Lower leg skin (tissue), 4 donors: ENCODE measurements around the gene TAS2R46. TPM values are rescaled to one million over a fixed set of nuclear protein-coding genes. Genes with fewer than 3 reads are reported as not detected.

Experiments
- total RNA-seq, 4 donors: library from RNA; depleted of rRNA; stranded (reverse); fragments of >200 nt; gene quantifications; one replicate each; pipeline ENCODE4 v1.1.0, GENCODE V29; 2016

TAS2R46 gene
- total RNA-seq, 4 donors from 2014 or later = 0.57 to 1.1 (median 0.68) TPM; not detected in 1

Other genes with a start within 250 kb of the TAS2R46 start
- under 1 TPM in 1 of 4 donors, not detected in 3; 0.32 TPM for gene TAS2R10, start 235.9 kb downstream of the TAS2R46 start, total RNA-seq
- 100 to 1,000 TPM in 1 of 4 donors, 10 to 100 TPM in 3; 33.5 to 101 (median 70.5) TPM for gene PRR4, start 212.8 kb downstream of the TAS2R46 start, total RNA-seq
- 1 to 10 TPM in 2 of 4 donors, under 1 TPM in 1, not detected in 1; 0.95 to 7.8 (median 5.5) TPM for gene PRH1, start 178.0 kb downstream of the TAS2R46 start, total RNA-seq
- 1 to 10 TPM in 1 of 4 donors, under 1 TPM in 3; 0.26 to 1.1 (median 0.73) TPM for gene TAS2R13, start 152.7 kb downstream of the TAS2R46 start, total RNA-seq
- not detected for gene PRH2, start 133.1 kb downstream of the TAS2R46 start, total RNA-seq
- 1 to 10 TPM in 1 of 4 donors, under 1 TPM in 3; 0.49 to 1.3 (median 0.73) TPM for gene TAS2R14, start 123.0 kb downstream of the TAS2R46 start, total RNA-seq
- under 1 TPM in 2 of 4 donors, not detected in 2; 0.30 to 0.42 TPM for gene TAS2R50, start 75.4 kb downstream of the TAS2R46 start, total RNA-seq
- 1 to 10 TPM in 1 of 4 donors, under 1 TPM in 3; 0.34 to 1.4 (median 0.66) TPM for gene TAS2R20, start 64.0 kb downstream of the TAS2R46 start, total RNA-seq
- 1 to 10 TPM in 2 of 4 donors, under 1 TPM in 2; 0.34 to 7.0 (median 1.5) TPM for gene TAS2R19, start 39.7 kb downstream of the TAS2R46 start, total RNA-seq
- gene TAS2R31, start 30.9 kb downstream of the TAS2R46 start, total RNA-seq = 1 to 10 TPM in 1 of 4 donors, under 1 TPM in 2, not detected in 1; 0.27 to 1.1 (median 0.68) TPM
- gene TAS2R43, start 30.0 kb upstream of the TAS2R46 start, total RNA-seq = 1 to 10 TPM in 2 of 4 donors, not detected in 2; 1.0 to 1.5 TPM
- 1 to 10 TPM; 1.8 to 3.2 (median 2.2) TPM for gene TAS2R30, start 72.3 kb upstream of the TAS2R46 start, total RNA-seq
- gene SMIM10L1, start 108.9 kb upstream of the TAS2R46 start, total RNA-seq = 1 to 10 TPM; 1.9 to 3.5 (median 2.9) TPM
- gene TAS2R42, start 124.6 kb upstream of the TAS2R46 start, total RNA-seq = not detected
- gene PRB3, start 207.4 kb upstream of the TAS2R46 start, total RNA-seq = under 1 TPM in 1 of 4 donors, not detected in 3; 0.76 TPM
- gene PRB4, start 248.1 kb upstream of the TAS2R46 start, total RNA-seq = not detected